ENCODE results near the gene RNASE4. TPM values are rescaled to one million over a fixed set of nuclear protein-coding genes. Genes with fewer than 3 reads are reported as not detected.

The RNASE4 gene
- total and polyA plus RNA-seq, 10 of the 15 experiments (the other 5 are each of a cell fraction or from before 2014, with no cell fraction given): 0.87 to 2.6 (median 1.3) TPM

- no peak for TF ChIP-seq SMAD1 (IDR thresholded peaks at IDR 0.05; ENCODE audit: low read depth, partially characterized antibody)
- TF ChIP-seq IKZF1 (conservative IDR thresholded peaks at IDR 0.05): peak; percentile 79
- TF ChIP-seq GABPA (IDR thresholded peaks at IDR 0.05; ENCODE audit: low read depth): no peak
- TF ChIP-seq CUX1 (IDR thresholded peaks at IDR 0.05; ENCODE audit: insufficient replicate concordance, low read depth, low read length): no peak
- TF ChIP-seq SKIL (IDR thresholded peaks at IDR 0.05; ENCODE audit: low read depth, poor library complexity, severe bottlenecking): no peak
- TF ChIP-seq BHLHE40 (IDR thresholded peaks at IDR 0.05; ENCODE audit: borderline replicate concordance in 1 of 2, low read depth in 2 of 2, low read length in 1 of 2): peak in 1 of 2 experiments; percentile 13; a peak in 1 of 4 replicates
- TF ChIP-seq HSF1 (IDR thresholded peaks at IDR 0.05; ENCODE audit: low read depth, low read length): no peak
- peak; percentile 83 for TF ChIP-seq RUNX3 (IDR thresholded peaks at IDR 0.05; ENCODE audit: low read length)
- no peak for TF ChIP-seq FOXK2 (IDR thresholded peaks at IDR 0.05)
- 0 out of 2 replicates have a peak, but pooled peaks have one; percentile 18 for TF ChIP-seq CBX5 (IDR thresholded peaks at IDR 0.05; ENCODE audit: low read depth)
- no peak for TF ChIP-seq KAT2A (conservative IDR thresholded peaks at IDR 0.05; ENCODE audit: control insufficient read depth, low read depth, low read length)
- no peak for TF ChIP-seq E4F1 (IDR thresholded peaks at IDR 0.05; ENCODE audit: borderline replicate concordance, partially characterized antibody)
- TF ChIP-seq YBX1 (IDR thresholded peaks at IDR 0.05): no peak
- no peak for TF ChIP-seq KDM1A (IDR thresholded peaks at IDR 0.05; ENCODE audit: borderline replicate concordance)
- TF ChIP-seq NR2F1 (conservative IDR thresholded peaks at IDR 0.05): 0 out of 2 replicates have a peak, but pooled peaks have one; percentile 21
- 0 out of 2 replicates have a peak, but pooled peaks have one; percentile 25 for TF ChIP-seq NKRF (conservative IDR thresholded peaks at IDR 0.05)
- no peak for TF ChIP-seq KLF5 (IDR thresholded peaks at IDR 0.05; ENCODE audit: partially characterized antibody)
Measured at GRCh38 chr14:20667957-20668356, 16.4 kb upstream of the RNASE4 start (continued).

All from GM12878 (cell line).